Neural cell (in vitro differentiated cells): ENCODE data around the gene PRRT1. TPM values are rescaled to one million over a fixed set of nuclear protein-coding genes. Genes with fewer than 3 reads are reported as not detected.

Experiments used
- H2AFZ ChIP-seq: fragments of 200-600, 300-800 bp; sonication (generic), shearing (Covaris generic); 2 replicates; pipeline ENCODE4 v1.6.0; 2014; ENCODE audit warnings: low read depth, mild to moderate bottlenecking, antibody characterized with exemption, low read length, moderate library complexity
- H3F3A ChIP-seq: fragments of 200-600 bp; shearing (Covaris generic); 2 replicates; pipeline ENCODE4 v1.6.1; 2016; ENCODE audit warnings: mild to moderate bottlenecking, moderate library complexity, mixed read lengths, antibody characterized with exemption, low read length; ENCODE audit not compliant: insufficient read depth, poor library complexity, severe bottlenecking
- H3K27ac ChIP-seq: fragments of 200-600, 300-800 bp; sonication (generic), shearing (Covaris generic); 2 replicates; pipeline ENCODE4 v1.5.1; 2014; ENCODE audit warnings: mild to moderate bottlenecking, low read length, moderate library complexity
- H3K27me3 ChIP-seq: fragments of 300-800, 200-600 bp; sonication (generic), shearing (Covaris generic); 2 replicates; pipeline ENCODE4 v1.6.0; 2014; ENCODE audit warnings: mild to moderate bottlenecking, low read depth, low read length, moderate library complexity; ENCODE audit not compliant: insufficient read depth
- H3K36me3 ChIP-seq: fragments of 300-800, 200-600 bp; sonication (generic), shearing (Covaris generic); 2 replicates; pipeline ENCODE4 v1.5.1; 2014; ENCODE audit warnings: mild to moderate bottlenecking, antibody characterized with exemption, low read length, moderate library complexity; ENCODE audit not compliant: insufficient read depth
- H3K4me2 ChIP-seq: fragments of 300-800, 200-600 bp; sonication (generic), shearing (Covaris generic); 2 replicates; pipeline ENCODE4 v1.6.0; 2014; ENCODE audit warnings: mild to moderate bottlenecking, low read length
- H3K4me3 ChIP-seq: fragments of 300-800, 200-600 bp; sonication (generic), shearing (Covaris generic); 2 replicates; pipeline ENCODE4 v1.5.1; 2014; ENCODE audit warnings: mild to moderate bottlenecking, low read length, moderate library complexity
- H3K79me2 ChIP-seq: fragments of 200-600 bp; shearing (Covaris generic); replicated peaks from 2 replicates; pipeline ENCODE4 v1.6.0; 2014; ENCODE audit warnings: mild to moderate bottlenecking, low read length, moderate library complexity; ENCODE audit not compliant: insufficient read depth
- H3K9ac ChIP-seq: fragments of 300-800, 200-600 bp; sonication (generic), shearing (Covaris generic); 2 replicates; pipeline ENCODE4 v1.6.1; 2016; ENCODE audit warnings: mild to moderate bottlenecking, low read length, mixed read lengths
- H3K9me2 ChIP-seq: fragments of 200-600 bp; shearing (Covaris generic); 2 replicates; pipeline ENCODE4 v1.6.1; 2016; ENCODE audit warnings: mild to moderate bottlenecking, low read length, mixed read lengths; ENCODE audit not compliant: insufficient read depth
- H3K9me3 ChIP-seq: fragments of 200-600, 300-800 bp; sonication (generic), shearing (Covaris generic); 2 replicates; pipeline ENCODE4 v1.6.1; 2016; ENCODE audit warnings: mild to moderate bottlenecking, mixed run types, low read length, moderate library complexity, mixed read lengths
- H4K20me1 ChIP-seq: fragments of 200-600 bp; shearing (Covaris generic); 2 replicates; pipeline ENCODE4 v1.6.1; 2016; ENCODE audit warnings: mild to moderate bottlenecking, mixed run types; ENCODE audit not compliant: insufficient read depth
- EP300 ChIP-seq: fragments of 450-650 bp; conservative IDR thresholded peaks from 2 replicates; pipeline ENCODE4 v1.6.1; 2014; ENCODE audit warnings: antibody characterized with exemption, mild to moderate bottlenecking, moderate library complexity; ENCODE audit not compliant: poor library complexity, severe bottlenecking
- EZH2 ChIP-seq: fragments of 200-600, 300-800 bp; shearing (Covaris generic), sonication (generic); IDR thresholded peaks from 2 replicates; pipeline ENCODE4 v1.6.1; 2014; ENCODE audit warnings: antibody characterized with exemption, low read length, borderline replicate concordance, mild to moderate bottlenecking; ENCODE audit not compliant: insufficient read depth, poor library complexity, severe bottlenecking
- MXI1 ChIP-seq: fragments of 450-650 bp; conservative IDR thresholded peaks from 2 replicates; pipeline ENCODE4 v1.6.1; 2014; ENCODE audit warnings: antibody characterized with exemption, mild to moderate bottlenecking; ENCODE audit not compliant: poor library complexity, severe bottlenecking
- POLR2AphosphoS5 ChIP-seq: IDR thresholded peaks from 2 replicates; pipeline ENCODE4 v1.6.1; 2012
- RAD21 ChIP-seq: fragments of 450-650 bp; conservative IDR thresholded peaks from 2 replicates; pipeline ENCODE4 v1.6.1; 2014; ENCODE audit warnings: antibody characterized with exemption, mild to moderate bottlenecking, moderate library complexity
- REST ChIP-seq: IDR thresholded peaks from 2 replicates; pipeline ENCODE4 v1.6.1; 2012; ENCODE audit warnings: borderline replicate concordance
- SMC3 ChIP-seq: fragments of 450-650 bp; conservative IDR thresholded peaks from 2 replicates; pipeline ENCODE4 v1.6.1; 2014; ENCODE audit warnings: antibody characterized with exemption, mild to moderate bottlenecking, moderate library complexity; ENCODE audit not compliant: poor library complexity
- TAF1 ChIP-seq: IDR thresholded peaks from 2 replicates; pipeline ENCODE4 v1.6.1; 2012; ENCODE audit warnings: low read depth
- polyA plus RNA-seq: library from polyadenylated mRNA; depleted of rRNA; stranded (reverse); fragments of >200 nt; gene quantifications from 2 replicates; pipeline ENCODE4 v1.2.3, GENCODE V29; 2014
- TF ChIP-seq, protein P1 (sequence below): fragments of 450-650 bp; IDR thresholded peaks from 2 replicates; pipeline ENCODE4 v1.5.1; 2014; ENCODE audit warnings: antibody characterized with exemption, mild to moderate bottlenecking, moderate library complexity; ENCODE audit not compliant: poor library complexity, severe bottlenecking

PRRT1 gene
- polyA plus RNA-seq, 1 donor from 2014 or later, result 0.22 TPM

- peaks cover 32% of the 10 kb centered on the region for H3K79me2 ChIP-seq
- H3K4me3 ChIP-seq, result no peak overlapping the region
- H3K36me3 ChIP-seq, result no peaks in the 10 kb centered on the region
- no peak overlapping the region for H3K9ac ChIP-seq
- H3K9me2 ChIP-seq, result no peaks in the 10 kb centered on the region
- no peak overlapping the region for H2AFZ ChIP-seq
- H3K27ac ChIP-seq, result no peak overlapping the region
- no peaks in the 10 kb centered on the region for H3F3A ChIP-seq
- TF ChIP-seq TAF1 (no peak), POLR2AphosphoS5 (no peak), EZH2 (no peak), MXI1 (no peak), RAD21 (no peak), EP300 (no peak), REST (no peak), SMC3 (no peak)
- TF ChIP-seq, protein P1, sequence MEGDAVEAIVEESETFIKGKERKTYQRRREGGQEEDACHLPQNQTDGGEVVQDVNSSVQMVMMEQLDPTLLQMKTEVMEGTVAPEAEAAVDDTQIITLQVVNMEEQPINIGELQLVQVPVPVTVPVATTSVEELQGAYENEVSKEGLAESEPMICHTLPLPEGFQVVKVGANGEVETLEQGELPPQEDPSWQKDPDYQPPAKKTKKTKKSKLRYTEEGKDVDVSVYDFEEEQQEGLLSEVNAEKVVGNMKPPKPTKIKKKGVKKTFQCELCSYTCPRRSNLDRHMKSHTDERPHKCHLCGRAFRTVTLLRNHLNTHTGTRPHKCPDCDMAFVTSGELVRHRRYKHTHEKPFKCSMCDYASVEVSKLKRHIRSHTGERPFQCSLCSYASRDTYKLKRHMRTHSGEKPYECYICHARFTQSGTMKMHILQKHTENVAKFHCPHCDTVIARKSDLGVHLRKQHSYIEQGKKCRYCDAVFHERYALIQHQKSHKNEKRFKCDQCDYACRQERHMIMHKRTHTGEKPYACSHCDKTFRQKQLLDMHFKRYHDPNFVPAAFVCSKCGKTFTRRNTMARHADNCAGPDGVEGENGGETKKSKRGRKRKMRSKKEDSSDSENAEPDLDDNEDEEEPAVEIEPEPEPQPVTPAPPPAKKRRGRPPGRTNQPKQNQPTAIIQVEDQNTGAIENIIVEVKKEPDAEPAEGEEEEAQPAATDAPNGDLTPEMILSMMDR, result no peak
- H4K20me1 ChIP-seq, result no peaks in the 10 kb centered on the region
- no peaks in the 10 kb centered on the region for H3K9me3 ChIP-seq
- H3K4me2 ChIP-seq, result no peak overlapping the region
- no peaks in the 10 kb centered on the region for H3K27me3 ChIP-seq
These were observed 19.5 kb upstream of the PRRT1 start for GRCh38 chr6:32171234-32171633.

DNA sequence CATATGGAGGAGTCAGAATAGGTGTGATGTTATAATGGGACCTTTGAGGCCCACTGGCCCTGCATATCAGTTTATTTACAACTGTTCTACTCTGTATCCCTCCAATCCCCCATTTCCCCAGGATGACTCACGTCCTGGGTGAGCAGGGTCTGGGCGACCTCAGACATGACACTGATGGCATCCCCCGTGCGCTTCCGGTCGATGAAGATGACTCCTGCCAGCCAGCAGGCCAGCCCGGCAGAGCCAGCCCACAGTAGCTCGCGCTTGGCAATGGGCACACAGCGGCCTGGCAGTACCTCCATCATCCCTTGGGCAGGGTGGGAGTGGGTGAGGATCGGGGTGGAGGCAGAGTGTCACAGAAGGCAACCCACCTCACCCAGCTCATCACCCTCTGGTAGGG, 18.6 kb upstream of the PRRT1 start:
- H3K79me2 ChIP-seq, result peaks cover 26% of the 10 kb centered on the region
- no peak overlapping the region for H2AFZ ChIP-seq
- TF ChIP-seq SMC3, result no peak
- TF ChIP-seq MXI1, result no peak
- TF ChIP-seq RAD21, result no peak
- no peak for TF ChIP-seq TAF1
- TF ChIP-seq POLR2AphosphoS5, result no peak
- TF ChIP-seq, protein P1, result no peak
- no peak for TF ChIP-seq REST
- no peak for TF ChIP-seq EP300
- no peak for TF ChIP-seq EZH2
- H3K4me2 ChIP-seq, result no peak overlapping the region
- H3F3A ChIP-seq, result no peaks in the 10 kb centered on the region
- no peaks in the 10 kb centered on the region for H3K27me3 ChIP-seq
- no peaks in the 10 kb centered on the region for H4K20me1 ChIP-seq
- no peak overlapping the region for H3K27ac ChIP-seq
- H3K9me3 ChIP-seq, result no peaks in the 10 kb centered on the region
- H3K36me3 ChIP-seq, result no peaks in the 10 kb centered on the region
- no peak overlapping the region for H3K4me3 ChIP-seq
- no peak overlapping the region for H3K9ac ChIP-seq
- no peaks in the 10 kb centered on the region for H3K9me2 ChIP-seq
